Umbilical cord (tissue), 2 donors: ENCODE data around the gene DIO3. TPM values are rescaled to one million over a fixed set of nuclear protein-coding genes. Genes with fewer than 3 reads are reported as not detected.

Experiments
- DNase-seq: peaks from one replicate; pipeline ENCODE4 v3.0.0-alpha.2; 2015; ENCODE audit warnings: low spot score
- total RNA-seq: library from RNA; depleted of rRNA; stranded (reverse); fragments of >200 nt; gene quantifications from one replicate; pipeline ENCODE4 v1.2.3, GENCODE V29; 2014; ENCODE audit warnings: low replicate concordance; ENCODE audit not compliant: insufficient read depth

Gene DIO3
- 1.9 TPM for total RNA-seq

- DNase-seq = peak; percentile 50
Measured at GRCh38 chr14:101561145-101561896, at the start of gene DIO3. Gene DIO3 (plus strand): TSS chr14:101561495.

GRCh38 chr14:101511620-101512375, 49.5 kb upstream of the DIO3 start:
- DNase-seq = no peak

- no peak for DNase-seq
Measured at GRCh38 chr14:101512376-101512695, 49.0 kb upstream of the DIO3 start.

GRCh38 chr14:101514136-101514535, 47.2 kb upstream of the DIO3 start:
- DNase-seq = no peak

GRCh38 chr14:101516401-101516800, 44.9 kb upstream of the DIO3 start:
- DNase-seq = no peak

GRCh38 chr14:101518611-101519473, 42.5 kb upstream of the DIO3 start:
- DNase-seq = peak; percentile 5

GRCh38 chr14:101520621-101521472, 40.4 kb upstream of the DIO3 start:
- no peak for DNase-seq

- DNase-seq = no peak
Measured at GRCh38 chr14:101521473-101521915, 39.8 kb upstream of the DIO3 start.

- DNase-seq = peak; percentile 10
Measured at GRCh38 chr14:101521978-101522377, 39.3 kb upstream of the DIO3 start.

- no peak for DNase-seq
Measured at GRCh38 chr14:101525640-101526527, 35.4 kb upstream of the DIO3 start.

- DNase-seq = no peak
Measured at GRCh38 chr14:101527987-101528386, 33.3 kb upstream of the DIO3 start.

GRCh38 chr14:101529079-101529478, 32.2 kb upstream of the DIO3 start:
- DNase-seq = no peak

GRCh38 chr14:101534198-101534597, 27.1 kb upstream of the DIO3 start:
- DNase-seq = no peak

- no peak for DNase-seq
Measured at GRCh38 chr14:101535232-101535631, 26.1 kb upstream of the DIO3 start.

GRCh38 chr14:101535701-101536207, 25.5 kb upstream of the DIO3 start:
- DNase-seq = no peak

GRCh38 chr14:101537286-101537685, 24.0 kb upstream of the DIO3 start:
- DNase-seq = no peak

GRCh38 chr14:101538878-101539277, 22.4 kb upstream of the DIO3 start:
- no peak for DNase-seq

- DNase-seq = no peak
Measured at GRCh38 chr14:101539880-101540279, 21.4 kb upstream of the DIO3 start.

- no peak for DNase-seq
Measured at GRCh38 chr14:101540481-101541462, 20.5 kb upstream of the DIO3 start.
